Left kidney (tissue), 2 donors: ENCODE measurements around the gene FHIT. TPM values are rescaled to one million over a fixed set of nuclear protein-coding genes. Genes with fewer than 3 reads are reported as not detected.
"Not testable (repeated sequence)": the region's sequence is repeated elsewhere in the genome, so short reads cannot be mapped to it uniquely, and the experiment has no call there.

Source experiments
- DNase-seq: peaks from one replicate; pipeline ENCODE4 v3.0.0-alpha.2; 2013
- polyA plus RNA-seq: library from polyadenylated mRNA; unstranded; fragments of 120-200 nt; gene quantifications from one replicate; pipeline ENCODE4 v1.2.1, GENCODE V29; 2013; ENCODE audit not compliant: insufficient read length

The FHIT gene
- polyA plus RNA-seq, 1 donor = 25.0 TPM

GRCh38 chr3:61060411-61060861 lies 190.8 kb downstream of the FHIT start:
- DNase-seq = no peak

- DNase-seq = no peak
Observed at GRCh38 chr3:61058836-61059235, 192.4 kb downstream of the FHIT start.

- DNase-seq = peak; percentile 65
Observed at GRCh38 chr3:61057464-61057863, 193.8 kb downstream of the FHIT start.

GRCh38 chr3:61055447-61055846 lies 195.8 kb downstream of the FHIT start:
- DNase-seq = no peak

DNA sequence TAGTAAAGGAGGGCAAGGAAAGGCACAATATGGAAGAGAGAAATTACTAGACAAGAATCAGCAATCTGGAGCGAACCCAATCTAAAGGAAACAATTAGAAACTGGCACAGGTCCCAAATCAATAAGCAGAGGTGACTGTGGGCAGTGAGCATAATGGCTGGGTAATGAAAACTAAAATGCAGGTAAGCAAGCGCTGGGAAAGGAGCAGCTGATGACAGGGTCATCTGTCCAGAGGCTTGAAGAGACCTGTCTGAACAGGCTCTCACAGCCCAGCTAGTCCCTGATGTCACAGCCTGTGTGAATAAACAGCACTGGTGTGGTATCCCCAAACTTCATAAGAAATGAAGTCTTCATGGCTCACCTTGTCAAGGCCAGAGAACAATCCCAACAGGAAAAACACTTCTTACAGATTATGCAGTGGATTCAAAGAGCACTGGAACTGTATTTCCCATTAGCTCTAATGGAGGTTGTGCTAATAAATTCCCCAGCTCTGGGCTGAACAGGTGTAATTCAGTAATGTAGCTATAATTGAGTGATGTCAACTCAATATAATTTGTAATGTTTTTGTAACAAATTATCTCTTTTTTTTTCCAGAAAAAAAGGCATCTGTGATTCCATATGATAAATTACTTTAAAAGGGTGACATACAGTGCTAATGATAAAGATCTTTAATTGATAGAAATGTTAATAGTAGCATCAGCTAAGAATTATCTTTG lies 197.3 kb downstream of the FHIT start:
- DNase-seq = no peak

- no peak for DNase-seq
Observed at GRCh38 chr3:61052851-61053250, 198.4 kb downstream of the FHIT start.

- DNase-seq = no peak
Observed at GRCh38 chr3:61051666-61052065, 199.6 kb downstream of the FHIT start.

- not testable (repeated sequence) for DNase-seq
Observed at GRCh38 chr3:61045169-61045568, 206.1 kb downstream of the FHIT start.

GRCh38 chr3:61043156-61043555 lies 208.1 kb downstream of the FHIT start:
- no peak for DNase-seq

DNA sequence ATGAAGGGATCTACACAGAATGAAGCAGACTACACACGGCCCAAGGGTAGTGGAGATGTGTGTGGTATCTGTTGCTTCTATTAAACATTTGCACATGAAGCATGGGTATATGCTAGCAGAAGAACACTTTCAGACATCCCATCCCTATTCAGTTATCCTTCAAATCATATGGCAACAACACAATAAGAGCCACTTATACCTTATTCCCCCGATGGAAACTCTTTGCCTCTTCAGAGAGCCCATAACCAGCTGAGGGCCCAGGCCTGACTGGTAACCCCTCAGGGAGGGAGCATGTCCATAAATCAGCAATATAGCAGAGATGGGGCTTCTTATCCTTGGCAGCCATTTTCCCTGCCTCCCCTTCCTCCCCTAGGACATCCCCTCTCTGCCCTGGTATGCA lies 210.6 kb downstream of the FHIT start:
- DNase-seq = no peak

DNA sequence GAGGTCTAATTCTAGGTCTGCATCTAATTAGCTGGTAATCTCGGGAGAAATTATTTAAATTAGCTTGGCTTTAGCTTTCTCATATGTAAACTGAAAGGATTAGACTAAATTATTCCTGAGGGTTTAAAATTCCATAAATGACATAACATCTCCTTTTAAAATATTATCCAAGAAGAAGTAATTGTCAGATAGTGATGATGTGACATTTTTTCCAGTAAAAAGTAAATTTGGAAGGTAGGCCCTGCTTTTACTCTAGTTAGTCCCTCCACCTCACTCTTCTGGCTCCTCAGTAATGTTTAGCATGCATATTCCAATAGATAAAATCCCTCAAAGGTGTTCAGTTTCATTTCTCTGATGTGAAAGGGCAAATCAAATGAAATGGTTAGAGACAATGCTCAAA lies 215.7 kb downstream of the FHIT start:
- DNase-seq = no peak

- DNase-seq = no peak
Observed at GRCh38 chr3:61032991-61033390, 218.3 kb downstream of the FHIT start.

- no peak for DNase-seq
Observed at GRCh38 chr3:61031503-61031902, 219.7 kb downstream of the FHIT start.

GRCh38 chr3:61030469-61031035 lies 220.7 kb downstream of the FHIT start:
- no peak for DNase-seq

DNA sequence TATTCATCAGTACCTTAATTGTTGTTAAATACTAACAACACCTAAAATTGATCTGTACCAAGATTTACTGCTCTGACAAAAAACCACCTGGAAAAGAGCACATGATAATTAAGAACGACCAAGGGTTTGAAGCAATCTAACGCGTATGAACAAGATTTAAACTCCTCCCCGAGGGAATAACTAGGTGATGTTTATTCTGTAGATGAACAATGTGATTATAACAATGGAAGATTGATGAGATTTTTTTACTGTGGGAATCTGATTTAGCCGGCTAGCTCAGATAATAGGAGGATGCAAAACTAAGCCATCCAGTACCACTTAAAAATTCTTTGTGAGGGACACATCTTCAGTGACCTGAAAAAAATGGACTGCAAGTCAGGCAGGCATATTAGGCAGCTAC lies 222.1 kb downstream of the FHIT start:
- no peak for DNase-seq

- no peak for DNase-seq
Observed at GRCh38 chr3:61018807-61019206, 232.4 kb downstream of the FHIT start.

DNA sequence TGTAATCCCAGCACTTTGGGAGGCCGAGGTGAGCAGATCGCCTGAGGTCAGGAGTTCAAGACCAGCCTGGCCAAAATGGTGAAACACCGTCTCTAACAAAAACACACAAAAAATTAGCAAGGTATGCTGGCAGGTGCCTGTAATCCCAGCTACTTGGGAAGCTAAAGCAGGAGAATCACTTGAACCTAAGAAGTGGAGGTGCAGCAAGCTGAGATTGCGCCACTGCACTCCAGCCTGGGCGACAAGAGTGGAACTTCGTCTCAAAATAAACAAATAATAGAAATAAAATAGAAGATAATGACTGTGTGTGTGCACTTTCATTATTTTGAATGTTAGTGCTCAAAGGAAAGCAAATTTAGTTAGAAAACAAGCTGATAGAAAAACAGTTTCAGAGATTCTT lies 234.2 kb downstream of the FHIT start:
- not testable (repeated sequence) for DNase-seq

DNA sequence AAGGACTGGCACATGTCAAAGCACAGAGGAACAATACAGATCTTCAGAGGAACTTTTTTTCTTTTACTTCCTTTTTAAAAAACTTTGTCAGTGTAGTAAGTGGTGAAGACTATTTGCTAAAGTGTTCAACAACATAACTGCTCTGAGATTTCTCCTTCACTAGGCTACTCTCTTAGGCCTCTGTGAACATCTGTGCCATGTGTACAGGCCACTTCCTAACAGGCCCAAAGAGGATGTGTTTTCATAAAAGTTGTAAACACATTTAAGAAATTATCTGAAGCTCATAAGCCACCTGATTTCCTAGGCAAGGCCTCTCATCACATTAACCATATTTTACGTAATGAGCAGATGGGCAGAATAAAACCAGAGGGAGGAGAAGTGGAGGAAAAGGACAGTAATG lies 235.4 kb downstream of the FHIT start:
- DNase-seq = no peak

- no peak for DNase-seq
Observed at GRCh38 chr3:61015408-61015807, 235.8 kb downstream of the FHIT start.

GRCh38 chr3:61008998-61009380 lies 242.3 kb downstream of the FHIT start:
- DNase-seq = no peak

- DNase-seq = peak; percentile 20
Observed at GRCh38 chr3:61008153-61008997, 242.9 kb downstream of the FHIT start.

DNA sequence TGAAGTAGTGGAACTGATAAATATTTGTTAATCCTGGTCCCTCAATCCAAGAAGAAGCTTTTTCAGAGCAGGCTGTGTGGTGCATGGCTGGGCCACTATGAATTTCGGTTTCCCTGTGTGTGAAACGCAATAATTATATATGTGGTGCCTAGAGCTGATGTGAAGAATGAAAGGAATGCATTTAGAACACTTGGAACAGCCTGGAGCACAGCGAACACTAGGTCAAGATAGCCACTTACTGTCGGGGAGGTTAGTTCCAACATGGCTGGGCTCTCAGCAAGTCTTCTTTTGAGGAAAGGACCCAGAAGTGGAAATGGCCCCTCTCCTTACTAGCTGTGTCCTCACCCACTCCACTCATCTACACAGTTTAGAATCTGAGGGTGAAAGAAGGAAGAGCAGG lies 245.7 kb downstream of the FHIT start:
- DNase-seq = no peak

DNA sequence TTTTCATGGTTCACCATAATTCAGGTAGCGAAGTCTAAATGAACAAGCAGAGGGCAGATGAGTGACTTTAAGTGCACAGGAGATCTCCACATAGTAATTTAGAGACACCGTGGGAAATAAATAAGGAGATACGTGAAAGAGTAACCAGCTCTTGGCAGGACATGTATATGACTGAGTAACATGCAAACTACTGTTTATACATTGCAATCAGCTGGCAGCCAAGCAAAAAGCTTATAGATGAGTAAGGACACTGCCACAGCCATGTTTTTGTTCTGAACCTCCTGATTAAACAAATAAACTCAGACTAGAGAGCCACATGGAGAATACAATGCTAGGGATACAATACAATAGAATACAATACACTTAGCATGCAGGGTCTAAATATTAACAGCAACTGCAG lies 252.4 kb downstream of the FHIT start:
- no peak for DNase-seq
